Colonic mucosa (tissue), 4 donors: ENCODE results near the gene DNASE1L2. TPM values are rescaled to one million over a fixed set of nuclear protein-coding genes. Genes with fewer than 3 reads are reported as not detected.

Experiments
- DNase-seq: peaks from one replicate; pipeline ENCODE4 v3.0.0-alpha.2; 2020
- H3K27ac ChIP-seq: fragments of 200-600 bp; one replicate; pipeline ENCODE4 v1.8.0; 2021
- H3K27me3 ChIP-seq: fragments of 200-600 bp; one replicate; pipeline ENCODE4 v1.8.0; 2021
- H3K36me3 ChIP-seq: fragments of 200-600 bp; one replicate; pipeline ENCODE4 v1.8.0; 2021
- H3K4me1 ChIP-seq: fragments of 200-600 bp; one replicate; pipeline ENCODE4 v1.8.0; 2021; ENCODE audit warnings: mild to moderate bottlenecking
- H3K4me3 ChIP-seq: fragments of 200-600 bp; one replicate; pipeline ENCODE4 v1.8.0; 2021
- H3K9ac ChIP-seq, 2 donors: one replicate each; pipeline ENCODE4 v1.7.0; 2013; ENCODE audit warnings: control low read depth in 2 of 2, low read depth in 2 of 2, low read length in 2 of 2
- H3K9me3 ChIP-seq: fragments of 200-600 bp; one replicate; pipeline ENCODE4 v1.8.0; 2021
- intact Hi-C: fragments of 100-400 bp; cut with DNase I; formaldehyde crosslinking; loops from one replicate; pipeline ENCODE4 v1.14.1; 2022
- total RNA-seq, 2 donors: library from RNA; stranded (reverse); fragmentation: NEBNext Ultra II Directional in 1 of 2; extraction: Animal tissue kit (Norgen Biotek cat#: 25700) in 1 of 2; gene quantifications; one replicate each; pipeline ENCODE4 v1.2.1, GENCODE V29; 2021
- TF ChIP-seq, protein P1 (sequence below): fragments of 200-600 bp; IDR thresholded peaks from one replicate; pipeline ENCODE4 v1.8.0; 2022; ENCODE audit warnings: antibody characterized with exemption, mild to moderate bottlenecking
- donor health status: healthy.
- donor health status: DM: no; HTN: no; CAD: no.
- donor health status: DM: no; HTN: no; CAD: no.

The DNASE1L2 gene
- total RNA-seq, 2 donors from 2014 or later: 0.85 to 2.4 TPM

GRCh38 chr16:2273931-2274330, 37.7 kb downstream of the DNASE1L2 start:
- Histone ChIP-seq H3K36me3 (no peaks in the 10 kb centered on the region), H3K4me3 (no peak overlapping the region), H3K27me3 (no peaks in the 10 kb centered on the region), H3K27ac (no peak overlapping the region), H3K4me1 (peaks cover 9% of the 10 kb centered on the region), H3K9me3 (no peaks in the 10 kb centered on the region), H3K9ac (no peak overlapping the region)
- DNase-seq: no peak
- TF ChIP-seq, protein P1, sequence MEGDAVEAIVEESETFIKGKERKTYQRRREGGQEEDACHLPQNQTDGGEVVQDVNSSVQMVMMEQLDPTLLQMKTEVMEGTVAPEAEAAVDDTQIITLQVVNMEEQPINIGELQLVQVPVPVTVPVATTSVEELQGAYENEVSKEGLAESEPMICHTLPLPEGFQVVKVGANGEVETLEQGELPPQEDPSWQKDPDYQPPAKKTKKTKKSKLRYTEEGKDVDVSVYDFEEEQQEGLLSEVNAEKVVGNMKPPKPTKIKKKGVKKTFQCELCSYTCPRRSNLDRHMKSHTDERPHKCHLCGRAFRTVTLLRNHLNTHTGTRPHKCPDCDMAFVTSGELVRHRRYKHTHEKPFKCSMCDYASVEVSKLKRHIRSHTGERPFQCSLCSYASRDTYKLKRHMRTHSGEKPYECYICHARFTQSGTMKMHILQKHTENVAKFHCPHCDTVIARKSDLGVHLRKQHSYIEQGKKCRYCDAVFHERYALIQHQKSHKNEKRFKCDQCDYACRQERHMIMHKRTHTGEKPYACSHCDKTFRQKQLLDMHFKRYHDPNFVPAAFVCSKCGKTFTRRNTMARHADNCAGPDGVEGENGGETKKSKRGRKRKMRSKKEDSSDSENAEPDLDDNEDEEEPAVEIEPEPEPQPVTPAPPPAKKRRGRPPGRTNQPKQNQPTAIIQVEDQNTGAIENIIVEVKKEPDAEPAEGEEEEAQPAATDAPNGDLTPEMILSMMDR: no peak
- intact Hi-C loops: no loop called here

- no peaks in the 10 kb centered on the region for H3K27me3 ChIP-seq
- H3K4me1 ChIP-seq: no peaks in the 10 kb centered on the region
- H3K9ac ChIP-seq: no peak overlapping the region
- H3K36me3 ChIP-seq: no peaks in the 10 kb centered on the region
- DNase-seq: no peak
- intact Hi-C loops: no loop called here
- no peak overlapping the region for H3K27ac ChIP-seq
- H3K4me3 ChIP-seq: no peak overlapping the region
- no peaks in the 10 kb centered on the region for H3K9me3 ChIP-seq
- TF ChIP-seq, protein P1: no peak
Observed at GRCh38 chr16:2275476-2276367, 39.5 kb downstream of the DNASE1L2 start.

GRCh38 chr16:2276368-2277195, 40.3 kb downstream of the DNASE1L2 start:
- H3K4me1 ChIP-seq: no peaks in the 10 kb centered on the region
- H3K9ac ChIP-seq: no peak overlapping the region
- no peak for DNase-seq
- no peaks in the 10 kb centered on the region for H3K9me3 ChIP-seq
- H3K27me3 ChIP-seq: no peaks in the 10 kb centered on the region
- TF ChIP-seq, protein P1: no peak
- no peak overlapping the region for H3K27ac ChIP-seq
- H3K36me3 ChIP-seq: no peaks in the 10 kb centered on the region
- H3K4me3 ChIP-seq: no peak overlapping the region
- intact Hi-C loops: no loop called here

GRCh38 chr16:2277466-2278271, 41.4 kb downstream of the DNASE1L2 start:
- H3K9ac ChIP-seq: no peak overlapping the region
- H3K4me1 ChIP-seq: no peaks in the 10 kb centered on the region
- TF ChIP-seq, protein P1: no peak
- no peaks in the 10 kb centered on the region for H3K9me3 ChIP-seq
- H3K4me3 ChIP-seq: no peak overlapping the region
- no peaks in the 10 kb centered on the region for H3K36me3 ChIP-seq
- intact Hi-C loops: no loop called here
- no peak for DNase-seq
- H3K27ac ChIP-seq: no peak overlapping the region
- H3K27me3 ChIP-seq: no peaks in the 10 kb centered on the region

- H3K27ac ChIP-seq: no peak overlapping the region
- H3K36me3 ChIP-seq: no peaks in the 10 kb centered on the region
- intact Hi-C loops: no loop called here
- TF ChIP-seq, protein P1: no peak
- no peaks in the 10 kb centered on the region for H3K4me1 ChIP-seq
- no peak overlapping the region for H3K9ac ChIP-seq
- no peaks in the 10 kb centered on the region for H3K27me3 ChIP-seq
- no peak overlapping the region for H3K4me3 ChIP-seq
- DNase-seq: no peak
- no peaks in the 10 kb centered on the region for H3K9me3 ChIP-seq
Observed at GRCh38 chr16:2278272-2278608, 42.0 kb downstream of the DNASE1L2 start.
